ENCODE data around the gene PSRC1. TPM values are rescaled to one million over a fixed set of nuclear protein-coding genes. Genes with fewer than 3 reads are reported as not detected.

PSRC1 gene
- total and polyA plus RNA-seq, 2 experiments from 2014 or later: 55.0 to 61.1 TPM

- Histone ChIP-seq H3K4me2 (peak overlapping the region; percentile 99), H3K79me2 (replicated peaks; ENCODE audit: insufficient read depth) (peaks cover 26% of the 10 kb centered on the region), H2AFZ (no peak overlapping the region), H3K4me3 (peak overlapping the region; percentile 98), H3F3A (replicated peaks; ENCODE audit: low read depth) (peaks cover 23% of the 10 kb centered on the region), H3K36me3 (ENCODE audit: insufficient read depth) (peaks cover 12% of the 10 kb centered on the region; the same call in 1 of the 2 replicates), H4K20me1 (replicated peaks; ENCODE audit: insufficient read depth) (peaks cover 15% of the 10 kb centered on the region), H3K27ac (ENCODE audit: low read depth) (peak overlapping the region; percentile 99; the same call in 1 of the 2 replicates), H3K9me2 (ENCODE audit: insufficient read depth) (no peaks in the 10 kb centered on the region), H3K4me1 (ENCODE audit: insufficient read depth) (peaks cover 29% of the 10 kb centered on the region), H3K27me3 (ENCODE audit: insufficient read depth) (no peaks in the 10 kb centered on the region)
- H3K27ac Mint-ChIP-seq: no peak overlapping the region; the same call in 1 of the 2 replicates
- peaks cover 37% of the 10 kb centered on the region for H3K36me3 Mint-ChIP-seq (ENCODE audit: low read depth)
- H3K4me1 Mint-ChIP-seq: peaks cover 36% of the 10 kb centered on the region
- no peak for ATAC-seq
- DNase-seq (ENCODE audit: low spot score): no peak
- TF ChIP-seq CREB1 (CRISPR knock-in tag; IDR thresholded peaks at IDR 0.05; ENCODE audit: low read depth): no peak
- H3K27me3 Mint-ChIP-seq (ENCODE audit: insufficient read depth, low read depth, poor library complexity): peaks cover 16% of the 10 kb centered on the region
- H3K4me3 Mint-ChIP-seq: peak overlapping the region; percentile 99
- H3K9me3 Mint-ChIP-seq: no peaks in the 10 kb centered on the region
These were observed 1.1 kb downstream of the PSRC1 start for GRCh38 chr1:109281680-109282496.

GRCh38 chr1:109280862-109281261, 2.1 kb downstream of the PSRC1 start:
- TF ChIP-seq POLR2AphosphoS5 (IDR thresholded peaks at IDR 0.05; ENCODE audit: low read depth): no peak
- TF ChIP-seq NANOG (IDR thresholded peaks at IDR 0.05; ENCODE audit: borderline replicate concordance): no peak
- no peak for TF ChIP-seq ZNF462 (CRISPR knock-in tag; IDR thresholded peaks at IDR 0.05)
- peaks cover 26% of the 10 kb centered on the region for H3K79me2 ChIP-seq (replicated peaks; ENCODE audit: insufficient read depth)
- H3K4me3 ChIP-seq: 0 out of 2 replicates have a peak overlapping the region, but pooled peaks have one; percentile 98
- H3K36me3 Mint-ChIP-seq (ENCODE audit: low read depth): peaks cover 37% of the 10 kb centered on the region
- H2AFZ ChIP-seq: no peak overlapping the region
- no peak overlapping the region for H3K4me2 ChIP-seq
- no peak overlapping the region for H3K27ac ChIP-seq (ENCODE audit: low read depth)
- H3K9me3 Mint-ChIP-seq: no peaks in the 10 kb centered on the region
- ATAC-seq (no peak), DNase-seq (ENCODE audit: low spot score) (no peak)
- H3K9me2 ChIP-seq (ENCODE audit: insufficient read depth): no peaks in the 10 kb centered on the region
- H3K27me3 Mint-ChIP-seq (ENCODE audit: insufficient read depth, low read depth, poor library complexity): peaks cover 16% of the 10 kb centered on the region
- peaks cover 15% of the 10 kb centered on the region for H4K20me1 ChIP-seq (replicated peaks; ENCODE audit: insufficient read depth)
- no peak overlapping the region for H3K27ac Mint-ChIP-seq
- H3K4me1 Mint-ChIP-seq: peaks cover 38% of the 10 kb centered on the region
- no peaks in the 10 kb centered on the region for H3K27me3 ChIP-seq (ENCODE audit: insufficient read depth)
- H3F3A ChIP-seq (replicated peaks; ENCODE audit: low read depth): peaks cover 25% of the 10 kb centered on the region
- H3K4me1 ChIP-seq (ENCODE audit: insufficient read depth): peaks cover 28% of the 10 kb centered on the region
- peaks cover 12% of the 10 kb centered on the region; the same call in 1 of the 2 replicates for H3K36me3 ChIP-seq (ENCODE audit: insufficient read depth)
- H3K4me3 Mint-ChIP-seq: peak overlapping the region; percentile 99; the same call in 1 of the 3 replicates

Data from GM23338 (cell line).